ENCODE results near the gene CRISPLD2.
A peak's percentile ranks its signal among the peaks of the same experiment; 100 is the strongest.

CRISPLD2 gene

GRCh38 chr16:84832488-84833143 lies 12.8 kb downstream of the CRISPLD2 start:
- H3F3A ChIP-seq (ENCODE audit: insufficient read depth, low read length): no peaks in the 10 kb centered on the region
- H3K36me3 ChIP-seq (replicated peaks; ENCODE audit: insufficient read depth, low read length): no peaks in the 10 kb centered on the region
- H3K4me1 ChIP-seq (ENCODE audit: low read length): no peaks in the 10 kb centered on the region
- no peak for DNase-seq
- no peak overlapping the region for H2AFZ ChIP-seq (ENCODE audit: low read length)
- H3K79me2 ChIP-seq (ENCODE audit: low read length): no peaks in the 10 kb centered on the region
- no peaks in the 10 kb centered on the region for H3K9me2 ChIP-seq (replicated peaks; ENCODE audit: insufficient read depth, low read length)
- TF ChIP-seq CTCF (IDR thresholded peaks at IDR 0.05; ENCODE audit: low read length): no peak
- no peak for TF ChIP-seq EZH2phosphoT487 (IDR thresholded peaks at IDR 0.05; ENCODE audit: low read length)
- no peak for TF ChIP-seq EZH2 (optimal IDR thresholded peaks at IDR 0.05; ENCODE audit: low read depth, low read length)
- no peaks in the 10 kb centered on the region for H4K20me1 ChIP-seq (ENCODE audit: insufficient read depth, low read length)
- peaks cover 86% of the 10 kb centered on the region for H3K27me3 ChIP-seq (replicated peaks; ENCODE audit: insufficient read depth, low read length)
- H3K9me3 ChIP-seq (replicated peaks; ENCODE audit: insufficient read depth, low read length): no peaks in the 10 kb centered on the region
- peak overlapping the region; percentile 49 for H3K4me2 ChIP-seq (ENCODE audit: low read depth, low read length)
- no peak overlapping the region for H3K27ac ChIP-seq (ENCODE audit: low read length)
- no peak overlapping the region for H3K9ac ChIP-seq (ENCODE audit: low read length)
- peak overlapping the region; percentile 37 for H3K4me3 ChIP-seq (ENCODE audit: low read length)

GRCh38 chr16:84833144-84833500 lies 13.3 kb downstream of the CRISPLD2 start:
- DNase-seq: no peak
- Histone ChIP-seq H3K27me3 (replicated peaks; ENCODE audit: insufficient read depth, low read length) (peaks cover 86% of the 10 kb centered on the region), H3K36me3 (replicated peaks; ENCODE audit: insufficient read depth, low read length) (no peaks in the 10 kb centered on the region), H3K9ac (ENCODE audit: low read length) (no peak overlapping the region), H3K27ac (ENCODE audit: low read length) (no peak overlapping the region), H3K4me1 (ENCODE audit: low read length) (no peaks in the 10 kb centered on the region), H3K9me2 (replicated peaks; ENCODE audit: insufficient read depth, low read length) (no peaks in the 10 kb centered on the region), H4K20me1 (ENCODE audit: insufficient read depth, low read length) (no peaks in the 10 kb centered on the region), H3K4me3 (ENCODE audit: low read length) (peak overlapping the region; percentile 37), H3K79me2 (ENCODE audit: low read length) (no peaks in the 10 kb centered on the region), H3K9me3 (replicated peaks; ENCODE audit: insufficient read depth, low read length) (no peaks in the 10 kb centered on the region), H3K4me2 (ENCODE audit: low read depth, low read length) (peak overlapping the region; percentile 49), H2AFZ (ENCODE audit: low read length) (no peak overlapping the region), H3F3A (ENCODE audit: insufficient read depth, low read length) (no peaks in the 10 kb centered on the region)
- no peak for TF ChIP-seq EZH2phosphoT487 (IDR thresholded peaks at IDR 0.05; ENCODE audit: low read length)
- no peak for TF ChIP-seq EZH2 (optimal IDR thresholded peaks at IDR 0.05; ENCODE audit: low read depth, low read length)
- TF ChIP-seq CTCF (IDR thresholded peaks at IDR 0.05; ENCODE audit: low read length): no peak

GRCh38 chr16:84833542-84834402 lies 14.0 kb downstream of the CRISPLD2 start:
- no peaks in the 10 kb centered on the region for H3F3A ChIP-seq (ENCODE audit: insufficient read depth, low read length)
- no peak for DNase-seq
- no peak overlapping the region for H3K27ac ChIP-seq (ENCODE audit: low read length)
- H2AFZ ChIP-seq (ENCODE audit: low read length): no peak overlapping the region
- no peaks in the 10 kb centered on the region for H3K9me3 ChIP-seq (replicated peaks; ENCODE audit: insufficient read depth, low read length)
- no peak for TF ChIP-seq EZH2 (optimal IDR thresholded peaks at IDR 0.05; ENCODE audit: low read depth, low read length)
- no peak for TF ChIP-seq EZH2phosphoT487 (IDR thresholded peaks at IDR 0.05; ENCODE audit: low read length)
- TF ChIP-seq CTCF (IDR thresholded peaks at IDR 0.05; ENCODE audit: low read length): no peak
- H3K4me1 ChIP-seq (ENCODE audit: low read length): no peaks in the 10 kb centered on the region
- no peak overlapping the region for H3K4me3 ChIP-seq (ENCODE audit: low read length)
- H3K27me3 ChIP-seq (replicated peaks; ENCODE audit: insufficient read depth, low read length): peaks cover 87% of the 10 kb centered on the region
- H3K9me2 ChIP-seq (replicated peaks; ENCODE audit: insufficient read depth, low read length): no peaks in the 10 kb centered on the region
- H4K20me1 ChIP-seq (ENCODE audit: insufficient read depth, low read length): no peaks in the 10 kb centered on the region
- H3K9ac ChIP-seq (ENCODE audit: low read length): no peak overlapping the region
- peak overlapping the region; percentile 49; the same call in 1 of the 2 replicates for H3K4me2 ChIP-seq (ENCODE audit: low read depth, low read length)
- H3K36me3 ChIP-seq (replicated peaks; ENCODE audit: insufficient read depth, low read length): no peaks in the 10 kb centered on the region
- no peaks in the 10 kb centered on the region for H3K79me2 ChIP-seq (ENCODE audit: low read length)
